ENCODE measurements around the gene CD44.

Gene CD44

DNA sequence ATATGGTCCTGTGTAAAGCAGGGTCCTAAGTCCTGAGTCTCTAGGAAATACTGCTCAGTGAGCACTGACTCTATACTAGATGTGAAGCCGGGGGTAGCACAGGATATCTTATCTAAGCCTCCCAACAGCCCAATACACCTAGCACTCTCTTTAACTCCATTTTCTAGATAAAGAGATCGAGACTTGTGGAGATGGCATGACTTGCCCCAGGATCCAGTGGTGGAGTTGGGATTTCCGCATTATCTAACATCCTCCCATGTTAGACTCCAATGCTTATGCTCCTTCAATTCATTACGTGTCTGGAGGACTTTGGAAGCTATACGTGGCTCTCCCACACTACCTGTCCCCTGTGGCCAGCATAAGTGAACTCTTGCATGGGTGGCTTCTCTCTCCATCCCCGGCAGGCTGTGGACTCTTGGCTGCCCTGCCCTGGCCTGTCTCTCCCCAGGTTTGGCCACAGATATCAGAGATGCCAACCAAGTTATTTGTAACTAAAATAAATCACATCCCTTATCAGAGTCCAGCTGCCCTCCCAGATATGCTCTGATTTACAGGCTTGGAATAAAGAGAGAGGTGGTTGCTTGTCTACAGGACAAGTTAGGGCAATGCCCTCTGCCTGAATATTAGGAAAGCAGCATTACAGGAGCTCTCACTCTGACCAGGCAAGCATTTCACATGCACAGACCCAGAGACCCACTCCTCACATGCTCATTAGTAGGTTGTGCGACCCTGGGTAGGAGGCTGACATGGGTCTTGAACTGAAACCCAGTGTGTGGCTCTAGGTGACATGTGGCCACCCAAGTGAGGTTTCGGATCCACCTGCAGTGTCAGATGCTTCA, 4.5 kb downstream of the CD44 start:
- TF ChIP-seq, protein P1, sequence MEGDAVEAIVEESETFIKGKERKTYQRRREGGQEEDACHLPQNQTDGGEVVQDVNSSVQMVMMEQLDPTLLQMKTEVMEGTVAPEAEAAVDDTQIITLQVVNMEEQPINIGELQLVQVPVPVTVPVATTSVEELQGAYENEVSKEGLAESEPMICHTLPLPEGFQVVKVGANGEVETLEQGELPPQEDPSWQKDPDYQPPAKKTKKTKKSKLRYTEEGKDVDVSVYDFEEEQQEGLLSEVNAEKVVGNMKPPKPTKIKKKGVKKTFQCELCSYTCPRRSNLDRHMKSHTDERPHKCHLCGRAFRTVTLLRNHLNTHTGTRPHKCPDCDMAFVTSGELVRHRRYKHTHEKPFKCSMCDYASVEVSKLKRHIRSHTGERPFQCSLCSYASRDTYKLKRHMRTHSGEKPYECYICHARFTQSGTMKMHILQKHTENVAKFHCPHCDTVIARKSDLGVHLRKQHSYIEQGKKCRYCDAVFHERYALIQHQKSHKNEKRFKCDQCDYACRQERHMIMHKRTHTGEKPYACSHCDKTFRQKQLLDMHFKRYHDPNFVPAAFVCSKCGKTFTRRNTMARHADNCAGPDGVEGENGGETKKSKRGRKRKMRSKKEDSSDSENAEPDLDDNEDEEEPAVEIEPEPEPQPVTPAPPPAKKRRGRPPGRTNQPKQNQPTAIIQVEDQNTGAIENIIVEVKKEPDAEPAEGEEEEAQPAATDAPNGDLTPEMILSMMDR (IDR thresholded peaks at IDR 0.05; ENCODE audit: low read depth, low read length) = no peak
- H3K9me3 ChIP-seq (ENCODE audit: severe bottlenecking) = no peaks in the 10 kb centered on the region
- H3K27ac ChIP-seq = no peak overlapping the region
- H3K36me3 ChIP-seq = no peaks in the 10 kb centered on the region
- no peak for DNase-seq
- H3K27me3 ChIP-seq (ENCODE audit: insufficient read depth, low read depth, severe bottlenecking) = peaks cover 3% of the 10 kb centered on the region
- no peak overlapping the region for H3K4me3 ChIP-seq (ENCODE audit: low read depth, low read length)

DNA sequence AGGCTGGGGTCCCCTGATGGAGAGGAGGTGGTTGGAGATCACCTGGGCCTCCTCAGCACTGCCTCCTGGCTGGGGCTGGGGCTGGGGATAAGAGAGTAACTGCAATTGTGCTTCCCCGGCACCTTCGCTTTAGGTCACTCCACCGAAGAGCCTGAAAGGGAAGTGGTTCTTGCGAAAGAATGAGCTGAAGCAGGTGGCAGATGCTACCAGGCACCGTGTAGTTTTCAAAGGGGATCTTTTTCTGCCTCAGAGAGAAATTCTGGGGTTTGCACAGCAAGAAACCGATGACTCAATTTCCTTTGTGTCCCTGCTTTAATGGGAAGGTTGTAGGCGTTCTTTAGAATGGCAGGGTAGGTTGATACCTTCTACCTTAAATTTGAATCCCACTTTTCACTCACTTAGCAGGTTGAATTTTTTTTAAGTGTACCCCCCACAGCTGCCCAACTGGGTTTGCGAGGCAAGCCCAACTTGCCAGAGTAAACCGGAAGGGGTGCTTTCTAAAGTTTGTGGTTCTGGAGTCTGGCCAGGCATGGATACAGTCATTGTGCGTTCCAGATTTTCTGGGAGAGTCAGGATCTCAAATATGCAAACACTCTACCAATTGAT, 5.3 kb downstream of the CD44 start:
- Histone ChIP-seq H3K27me3 (ENCODE audit: insufficient read depth, low read depth, severe bottlenecking) (no peaks in the 10 kb centered on the region), H3K4me3 (ENCODE audit: low read depth, low read length) (no peak overlapping the region), H3K9me3 (ENCODE audit: severe bottlenecking) (no peaks in the 10 kb centered on the region), H3K27ac (no peak overlapping the region), H3K36me3 (no peaks in the 10 kb centered on the region)
- DNase-seq = no peak
- TF ChIP-seq, protein P1 (IDR thresholded peaks at IDR 0.05; ENCODE audit: low read depth, low read length) = no peak

DNA sequence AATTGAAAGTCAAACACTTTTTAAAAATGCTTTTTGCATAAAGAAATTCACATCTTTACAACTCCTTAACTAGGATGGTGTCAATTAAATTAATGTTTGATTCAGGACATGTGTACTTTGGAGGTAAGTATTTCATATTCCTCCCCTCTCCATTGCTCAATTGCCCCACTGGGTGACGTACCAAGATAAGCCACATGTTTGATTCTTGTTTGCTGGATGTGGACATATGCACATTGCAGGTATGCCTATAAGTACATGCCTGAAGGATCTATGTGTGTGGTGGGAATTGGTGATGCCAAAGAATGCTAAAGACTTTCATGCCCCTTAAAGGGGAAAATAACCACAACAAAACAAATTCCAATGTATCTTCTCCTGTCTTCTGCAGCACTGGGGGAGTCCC, 5.8 kb downstream of the CD44 start:
- H3K27me3 ChIP-seq (ENCODE audit: insufficient read depth, low read depth, severe bottlenecking) = no peaks in the 10 kb centered on the region
- no peak overlapping the region for H3K27ac ChIP-seq
- no peaks in the 10 kb centered on the region for H3K36me3 ChIP-seq
- no peaks in the 10 kb centered on the region for H3K9me3 ChIP-seq (ENCODE audit: severe bottlenecking)
- no peak for DNase-seq
- TF ChIP-seq, protein P1 (IDR thresholded peaks at IDR 0.05; ENCODE audit: low read depth, low read length) = no peak
- H3K4me3 ChIP-seq (ENCODE audit: low read depth, low read length) = no peak overlapping the region

DNA sequence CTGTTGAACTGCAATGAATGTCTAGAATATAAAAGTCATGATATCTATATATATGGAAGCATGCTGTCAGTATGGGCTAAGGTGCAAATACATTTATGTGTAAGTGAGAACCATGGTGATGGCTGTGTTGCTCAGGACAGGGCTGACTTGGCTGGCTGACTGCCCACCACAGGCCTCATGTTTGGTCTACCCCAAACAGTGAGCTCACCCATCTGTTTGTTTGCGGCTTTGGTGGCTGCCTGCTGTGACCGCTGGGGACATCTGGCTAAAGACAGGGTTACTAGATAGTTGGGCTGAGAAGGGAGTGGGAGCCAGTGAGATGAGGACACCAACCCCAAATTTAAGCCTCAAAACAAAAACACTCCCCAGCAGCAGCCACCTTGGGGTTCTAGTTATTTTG, 6.3 kb downstream of the CD44 start:
- no peaks in the 10 kb centered on the region for H3K27me3 ChIP-seq (ENCODE audit: insufficient read depth, low read depth, severe bottlenecking)
- no peak for DNase-seq
- H3K9me3 ChIP-seq (ENCODE audit: severe bottlenecking) = no peaks in the 10 kb centered on the region
- no peaks in the 10 kb centered on the region for H3K36me3 ChIP-seq
- TF ChIP-seq, protein P1 (IDR thresholded peaks at IDR 0.05; ENCODE audit: low read depth, low read length) = no peak
- no peak overlapping the region for H3K4me3 ChIP-seq (ENCODE audit: low read depth, low read length)
- H3K27ac ChIP-seq = no peak overlapping the region

DNA sequence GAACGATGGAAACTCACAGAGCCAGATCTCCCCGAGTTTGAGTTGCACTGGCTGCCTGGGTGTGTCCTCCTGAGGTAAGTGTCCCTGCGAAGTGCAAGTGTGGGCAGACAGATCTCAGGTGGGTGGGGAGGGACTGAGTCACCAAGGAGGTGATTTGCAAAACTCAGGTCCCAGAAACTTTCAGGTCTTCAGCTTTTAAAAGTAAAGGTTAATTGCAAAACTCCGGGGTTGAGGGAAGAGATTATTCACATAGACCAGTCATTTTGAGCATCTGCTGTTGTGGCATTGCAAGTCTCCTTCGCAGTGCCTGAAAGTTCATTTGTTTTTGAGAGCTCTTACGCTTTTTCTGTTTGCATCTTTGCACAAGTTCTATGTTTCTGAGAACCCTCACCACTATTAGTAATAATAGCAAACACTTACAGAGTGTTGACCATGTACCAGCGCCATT, 7.1 kb downstream of the CD44 start:
- TF ChIP-seq, protein P1 (IDR thresholded peaks at IDR 0.05; ENCODE audit: low read depth, low read length) = no peak
- Histone ChIP-seq H3K36me3 (no peaks in the 10 kb centered on the region), H3K4me3 (ENCODE audit: low read depth, low read length) (no peak overlapping the region), H3K9me3 (ENCODE audit: severe bottlenecking) (no peaks in the 10 kb centered on the region), H3K27me3 (ENCODE audit: insufficient read depth, low read depth, severe bottlenecking) (no peaks in the 10 kb centered on the region), H3K27ac (no peak overlapping the region)
- no peak for DNase-seq
